ENCODE measurements around the gene ADAMTSL5.

- TF ChIP-seq GATA1 (IDR thresholded peaks at IDR 0.05; ENCODE audit: low read depth, low read length) = no peak
- no peak for TF ChIP-seq POLR2A (IDR thresholded peaks at IDR 0.05; ENCODE audit: low read length)
These were observed 12.1 kb upstream of the ADAMTSL5 start for GRCh38 chr19:1524972-1525325.
